GM19395 (cell line): ENCODE measurements around the gene CLSTN2.

ENCODE experiments used
- ATAC-seq: cut with Tn5 transposase; IDR thresholded peaks from one replicate; pipeline ENCODE4 v1.9.1; 2021; ENCODE audit warnings: mild to moderate bottlenecking, moderate library complexity; ENCODE audit not compliant: unreplicated experiment

The CLSTN2 gene

DNA sequence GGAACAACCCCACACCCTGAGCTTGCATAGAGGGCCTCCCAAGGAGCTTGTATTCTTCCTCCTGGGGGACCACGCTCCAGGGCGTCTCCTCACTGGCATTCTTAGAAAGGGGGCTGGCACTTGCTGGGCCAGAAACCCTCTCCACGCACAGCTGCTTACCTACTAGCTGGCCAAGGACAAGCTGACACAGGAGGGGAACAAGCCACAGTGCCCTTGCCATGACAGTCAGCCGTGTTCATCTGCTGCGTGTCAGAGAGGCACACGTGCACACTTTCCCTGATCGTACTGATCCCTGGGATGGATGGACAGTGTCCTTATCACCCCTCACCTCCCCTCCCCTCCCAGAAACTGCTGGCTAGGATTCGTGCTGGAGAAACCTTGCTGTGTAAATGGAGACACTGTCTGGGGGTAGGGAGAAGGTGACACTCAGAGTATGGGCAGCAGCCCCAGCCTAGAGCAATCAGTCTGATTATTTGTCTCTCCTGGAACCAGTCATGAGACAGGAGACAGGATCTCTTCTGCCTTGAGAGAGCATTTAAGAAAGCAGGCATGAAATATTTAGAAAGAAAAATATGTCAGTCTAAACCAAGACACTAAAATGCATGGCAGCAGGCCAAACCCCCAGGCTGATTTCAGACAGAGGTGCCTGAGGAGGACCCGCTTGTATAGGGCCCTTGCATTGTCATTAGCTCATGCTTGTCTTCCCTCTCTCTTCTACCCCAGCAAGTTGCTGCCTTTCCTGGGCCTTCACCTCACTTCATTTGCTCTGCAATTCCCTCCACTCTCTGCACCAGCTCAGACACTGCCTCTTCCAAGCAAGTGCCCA is 431.1 kb downstream of the CLSTN2 start:
- ATAC-seq: no peak

DNA sequence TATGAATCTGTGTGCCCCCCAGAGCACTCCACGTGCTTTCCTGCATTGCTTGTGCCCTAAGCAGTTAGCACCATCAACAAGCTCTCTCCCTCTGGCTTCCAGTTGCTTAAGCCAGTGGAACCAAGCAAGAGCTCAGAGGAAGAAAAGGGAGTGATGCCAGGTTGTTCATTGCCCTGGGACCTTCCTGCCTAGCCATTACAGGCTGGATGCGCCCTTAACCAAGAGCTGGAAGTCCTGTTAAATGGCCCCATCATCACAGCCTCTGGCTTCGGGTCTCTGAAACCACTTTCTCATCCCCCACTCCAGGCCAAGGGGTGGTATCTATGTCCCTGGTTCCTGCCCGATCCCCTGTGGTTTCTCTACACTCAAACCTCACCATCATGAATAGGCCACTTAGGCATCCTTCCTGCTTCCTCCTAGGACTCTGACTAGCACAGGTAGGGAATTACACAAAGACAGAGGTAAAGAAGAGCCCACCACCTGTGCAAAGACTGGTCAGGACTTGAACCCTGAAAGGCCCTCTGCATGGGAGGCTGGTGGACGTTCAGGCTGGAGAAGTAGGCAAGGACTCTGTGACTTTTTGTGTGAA is 433.3 kb downstream of the CLSTN2 start:
- no peak for ATAC-seq

DNA sequence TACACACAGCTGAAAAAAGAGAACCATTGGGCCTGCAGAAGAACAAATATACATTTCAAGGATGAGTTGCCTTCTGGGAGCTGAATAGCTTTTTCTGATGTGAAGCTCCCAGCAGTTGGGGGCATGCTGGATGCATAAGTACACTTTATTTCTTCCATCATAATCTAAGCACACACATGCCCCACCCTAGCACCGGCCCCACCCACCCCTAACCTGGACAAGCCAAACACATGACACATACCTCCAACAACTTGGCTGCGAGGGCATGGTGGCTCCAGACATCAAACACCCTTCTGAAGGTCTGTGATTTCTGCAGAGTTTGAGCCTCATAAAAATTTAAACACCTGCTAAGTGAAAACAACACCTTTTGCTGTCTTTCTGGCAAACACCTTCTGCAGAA is 435.7 kb downstream of the CLSTN2 start:
- ATAC-seq: no peak

DNA sequence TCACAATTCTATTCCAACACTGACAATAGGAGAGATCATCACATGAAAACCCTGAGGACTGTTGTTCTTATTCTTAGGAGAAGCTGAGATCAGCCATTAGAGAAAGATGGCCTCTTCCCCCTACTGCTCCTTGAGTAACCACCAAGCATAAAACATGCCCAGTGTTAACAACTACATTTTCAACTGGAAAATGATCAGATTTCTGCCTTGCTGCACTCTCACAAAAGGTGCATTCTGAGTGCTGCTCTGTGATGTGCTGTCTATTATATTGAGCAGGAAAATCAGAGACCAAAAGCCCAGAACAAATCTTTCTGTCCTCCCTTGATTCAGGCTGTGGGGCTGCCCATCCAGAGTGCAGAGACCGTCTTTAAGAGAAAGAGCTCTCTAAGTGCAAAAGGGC is 438.2 kb downstream of the CLSTN2 start:
- ATAC-seq: no peak

DNA sequence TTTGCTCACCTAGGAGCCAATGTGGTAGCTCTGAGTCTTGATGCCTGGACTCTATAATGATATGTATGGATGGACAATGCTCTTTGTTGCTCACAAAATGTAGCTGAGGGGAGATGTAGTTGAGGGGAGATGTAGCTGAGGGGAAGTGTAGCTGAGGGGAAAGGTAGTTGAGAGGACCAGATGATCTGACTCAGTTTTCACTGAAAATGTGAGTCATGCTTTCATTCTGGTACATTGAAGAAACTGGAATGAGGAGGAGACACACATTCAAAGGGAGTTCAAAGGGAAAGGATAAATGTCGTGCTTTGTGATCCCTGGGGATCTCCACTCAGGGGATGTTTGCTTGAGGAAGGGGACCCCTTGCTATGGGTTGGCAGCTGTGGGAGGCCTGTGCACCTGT is 440.0 kb downstream of the CLSTN2 start:
- no peak for ATAC-seq

DNA sequence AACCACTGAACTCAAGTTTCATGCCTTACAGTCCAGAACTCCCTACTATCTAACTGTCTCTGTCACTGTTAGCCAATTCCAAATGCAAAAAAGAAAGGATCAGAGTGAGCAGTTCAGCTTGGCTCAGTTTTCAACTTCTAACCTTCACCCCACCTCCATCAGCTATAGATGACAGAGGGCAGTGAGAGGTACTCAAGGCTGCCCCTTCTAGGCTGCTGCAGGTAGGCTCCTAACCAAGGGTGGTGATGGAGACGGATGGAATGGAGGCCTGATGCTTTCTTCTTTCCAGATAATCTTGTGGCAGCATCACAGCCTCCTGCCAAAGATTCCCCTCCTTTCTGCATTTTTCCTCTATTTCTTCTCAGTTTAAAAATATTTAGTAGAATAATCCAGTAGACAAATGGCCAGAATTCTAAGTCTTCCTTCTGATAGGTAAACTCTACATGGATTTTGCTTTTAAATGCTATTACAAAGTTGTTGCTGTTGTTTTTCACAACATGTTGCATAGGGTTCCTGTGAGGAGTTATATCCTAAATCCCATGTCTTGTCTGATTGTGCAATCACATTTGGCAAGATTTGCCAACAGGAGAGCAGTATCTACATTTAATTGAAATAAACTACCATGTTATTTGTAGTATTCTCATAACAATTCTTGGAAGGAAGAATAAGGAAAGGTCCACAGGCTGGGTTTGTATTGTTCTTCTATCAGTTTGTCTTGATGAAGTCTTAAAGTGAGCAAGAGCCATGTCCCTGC is 441.3 kb downstream of the CLSTN2 start:
- no peak for ATAC-seq

DNA sequence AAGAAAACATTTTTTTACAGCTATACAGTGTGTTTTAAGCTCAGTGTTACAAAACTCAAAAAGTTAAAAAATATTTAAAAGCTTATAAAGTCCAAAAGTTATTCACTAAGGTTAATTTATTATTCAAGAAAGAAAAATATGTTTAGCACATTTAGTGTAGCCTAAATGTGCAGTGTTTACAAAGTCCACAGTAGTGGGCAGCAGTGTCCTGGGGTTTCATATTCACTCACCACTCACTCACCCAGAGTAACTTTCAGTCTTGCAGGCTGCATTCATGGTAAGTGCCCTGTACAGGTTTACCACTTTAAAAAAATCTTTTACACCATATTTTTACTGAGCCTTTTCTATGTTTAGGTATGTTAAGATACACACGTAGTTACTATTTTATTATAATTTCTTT is 442.7 kb downstream of the CLSTN2 start:
- no peak for ATAC-seq

DNA sequence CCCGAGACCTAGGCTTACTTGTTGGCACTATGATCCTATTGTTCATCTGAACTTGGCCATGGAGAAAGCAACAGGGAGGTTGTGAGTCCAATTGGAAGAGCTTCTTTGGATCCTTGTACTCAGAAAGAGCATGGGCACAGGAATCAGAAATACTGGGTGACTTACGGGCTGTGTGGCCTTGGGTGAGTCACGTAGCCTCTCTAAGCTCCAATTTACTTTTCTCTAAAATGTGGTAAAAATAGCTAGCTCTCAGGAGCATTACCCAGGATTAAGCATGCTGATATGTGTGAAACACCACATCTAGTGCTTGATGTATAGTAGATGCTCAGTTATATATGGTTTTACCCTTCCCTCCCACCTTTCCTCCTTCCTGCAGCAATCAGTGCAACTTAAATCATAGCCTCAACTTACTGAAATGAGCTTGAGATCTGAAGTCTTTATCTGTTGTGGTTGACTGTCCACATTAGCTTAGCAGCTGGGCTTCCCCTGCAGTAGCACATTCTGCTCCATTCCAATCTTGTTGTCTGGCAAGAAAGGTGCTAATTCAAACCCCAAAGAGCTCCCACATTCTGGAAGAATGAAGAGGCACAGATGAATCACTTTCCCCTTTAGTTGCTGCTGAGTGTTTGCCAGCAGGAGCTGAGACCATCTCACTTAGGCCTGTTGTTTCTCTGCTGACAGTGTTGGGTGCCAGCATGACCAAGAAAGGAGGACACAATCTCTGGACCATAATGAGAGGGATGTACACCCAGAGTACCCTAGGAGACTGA is 443.8 kb downstream of the CLSTN2 start:
- ATAC-seq: no peak

DNA sequence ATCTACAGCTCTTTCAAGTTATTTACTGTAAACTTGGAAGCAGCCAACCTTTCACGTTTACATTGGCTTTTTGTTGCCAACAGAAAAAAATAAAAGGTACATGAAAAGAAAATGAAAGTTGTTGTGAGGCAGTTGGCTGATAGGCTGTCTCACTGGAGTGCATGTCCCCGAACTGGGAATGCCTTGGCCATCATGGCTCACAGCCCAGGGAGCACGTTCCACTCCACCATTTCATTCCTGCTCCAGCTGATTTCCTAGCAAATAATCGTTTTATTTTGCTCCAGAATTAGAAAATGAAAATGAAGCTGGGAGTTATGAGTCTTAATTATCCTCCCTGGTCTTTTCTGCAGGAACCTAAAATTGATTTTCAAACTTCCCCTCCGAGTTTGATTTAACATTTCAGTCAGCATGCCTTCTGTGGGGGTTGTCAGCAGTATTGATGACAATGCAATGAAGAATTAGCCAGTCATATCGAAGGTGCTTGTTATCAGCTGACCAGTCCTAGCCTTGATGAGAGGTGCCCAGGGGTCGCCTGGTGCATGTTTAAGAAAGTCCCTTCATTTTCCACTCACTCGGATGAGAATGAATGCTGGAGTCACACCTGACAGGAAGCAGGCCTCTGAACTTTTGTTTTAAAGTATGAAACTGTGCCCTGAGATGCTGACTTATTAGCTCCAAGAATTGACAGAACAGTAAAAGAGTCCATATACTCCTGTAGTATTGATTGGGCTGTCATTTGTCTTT is 449.2 kb downstream of the CLSTN2 start:
- no peak for ATAC-seq

DNA sequence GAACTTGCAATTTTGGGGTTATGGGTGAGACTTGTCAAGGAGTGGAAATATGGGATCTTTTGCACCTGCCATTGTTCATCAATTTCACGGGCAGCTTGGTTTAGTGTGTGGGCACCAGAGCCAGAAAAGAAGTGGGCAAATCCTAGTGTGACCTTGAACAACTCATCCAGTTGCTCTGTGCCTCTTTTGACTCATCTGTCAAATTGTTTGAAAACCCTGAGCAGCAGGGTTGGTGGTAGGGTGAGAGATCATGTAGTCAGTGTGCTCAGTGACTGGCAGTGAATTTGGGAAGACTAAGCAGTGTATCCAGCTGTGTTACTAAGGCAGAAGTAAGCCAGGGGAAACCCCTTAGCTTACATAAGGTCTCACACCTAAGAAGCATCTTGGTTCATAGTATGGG is 449.9 kb downstream of the CLSTN2 start:
- no peak for ATAC-seq

DNA sequence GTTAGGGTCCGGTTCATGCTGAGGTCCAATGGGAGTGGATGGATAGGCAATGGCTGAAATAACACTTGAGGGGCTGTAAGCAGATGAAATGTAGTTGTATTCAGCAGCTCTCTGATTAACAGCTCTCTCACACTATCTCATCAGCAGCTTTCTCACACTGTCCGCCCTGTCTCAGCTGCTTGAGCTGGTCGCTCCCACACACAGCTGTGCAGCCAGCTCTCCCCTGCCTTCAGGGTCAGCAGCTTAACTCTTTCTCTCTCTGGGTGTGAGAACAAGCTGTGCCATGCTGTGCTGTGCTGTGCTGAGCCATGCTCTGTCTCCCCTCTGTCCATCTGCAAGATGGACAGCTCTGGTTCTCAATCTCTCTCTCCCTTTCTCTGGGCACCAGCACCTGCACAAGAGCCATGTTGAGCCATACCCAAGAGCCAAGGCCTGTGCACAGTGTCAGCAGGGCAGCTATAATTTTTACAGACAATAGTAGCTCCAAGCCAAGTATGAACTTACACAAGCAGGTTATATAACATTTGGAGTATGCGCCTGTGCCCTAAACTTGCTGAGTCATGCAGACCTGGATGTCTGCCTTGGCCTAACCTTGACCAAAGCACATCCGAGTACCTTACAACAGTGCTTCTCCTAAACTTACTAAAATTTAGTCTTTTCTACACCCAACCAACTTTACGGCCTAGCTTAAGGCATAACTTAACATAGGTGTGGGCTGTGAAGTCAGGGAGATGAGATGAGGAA is 451.5 kb downstream of the CLSTN2 start:
- ATAC-seq: no peak

DNA sequence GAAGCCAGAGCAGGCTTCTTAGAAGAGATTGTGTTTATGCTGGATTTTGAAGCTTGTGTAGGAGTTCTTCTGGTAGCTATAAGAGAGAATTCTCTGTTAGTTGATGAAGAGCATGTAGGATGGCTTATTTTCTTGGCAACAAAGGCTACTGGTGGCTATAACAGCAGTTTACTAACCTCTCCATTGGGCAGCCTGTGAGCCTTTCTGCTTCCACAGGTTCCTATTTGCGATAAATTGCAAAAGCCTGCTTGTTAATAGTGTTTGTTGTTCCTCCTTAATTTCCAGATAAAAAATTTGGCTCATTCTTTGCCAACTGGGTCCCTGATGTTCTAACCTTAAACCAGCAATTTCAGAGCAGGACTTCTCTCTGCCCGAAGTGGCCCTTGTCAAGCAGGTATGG is 452.3 kb downstream of the CLSTN2 start:
- ATAC-seq: no peak

DNA sequence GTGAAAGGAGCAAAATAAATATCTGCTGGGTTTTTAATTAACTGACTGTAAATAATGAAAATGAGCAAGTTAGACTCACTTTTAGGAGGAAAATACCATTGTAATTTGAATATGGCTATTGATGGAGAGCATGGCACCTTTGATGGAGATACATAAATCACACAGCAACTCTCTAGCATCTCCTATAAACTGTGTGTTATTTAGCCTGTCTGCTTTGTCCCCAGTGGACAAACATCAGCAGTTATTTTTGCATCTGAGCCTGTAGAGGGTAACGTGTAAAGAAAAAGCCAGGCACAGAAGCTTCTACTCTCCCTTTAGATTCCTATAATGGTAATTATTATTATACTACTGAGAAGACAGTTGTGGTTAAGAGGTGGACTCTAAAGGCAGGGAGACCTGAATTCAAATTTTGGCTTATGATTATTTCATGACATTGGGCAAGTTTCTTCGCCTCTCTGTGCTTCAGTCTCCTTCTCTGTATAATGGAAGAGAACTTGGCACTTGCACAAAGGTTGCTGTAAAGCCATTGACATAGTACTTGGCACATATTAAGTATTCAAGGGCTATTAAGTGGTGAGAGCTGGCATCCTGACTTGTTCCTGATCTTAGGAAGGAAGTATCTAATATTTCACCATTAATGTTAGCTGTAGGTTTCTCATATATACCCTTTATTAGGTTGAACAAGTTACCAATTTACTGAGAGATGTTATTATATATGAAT is 453.4 kb downstream of the CLSTN2 start:
- no peak for ATAC-seq

DNA sequence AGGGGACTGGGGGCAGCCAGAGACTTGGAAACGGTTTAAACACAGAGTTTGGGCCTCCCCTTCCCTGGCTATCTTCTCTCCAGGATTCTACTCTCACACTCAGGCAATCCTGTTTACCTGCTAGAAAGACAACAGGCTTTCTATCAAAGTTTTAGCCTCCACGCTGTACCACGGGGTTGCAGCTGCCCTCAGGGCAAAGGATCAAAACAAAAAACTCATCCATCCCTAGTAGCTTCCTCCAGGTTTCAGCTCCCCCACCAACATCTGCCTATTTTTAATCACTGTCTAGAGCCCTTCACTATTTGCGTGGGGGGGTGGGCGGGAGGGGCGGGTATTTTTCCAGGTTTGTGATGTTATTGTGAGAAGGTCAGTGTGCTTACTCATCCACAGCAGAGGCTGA is 456.1 kb downstream of the CLSTN2 start:
- ATAC-seq: no peak

DNA sequence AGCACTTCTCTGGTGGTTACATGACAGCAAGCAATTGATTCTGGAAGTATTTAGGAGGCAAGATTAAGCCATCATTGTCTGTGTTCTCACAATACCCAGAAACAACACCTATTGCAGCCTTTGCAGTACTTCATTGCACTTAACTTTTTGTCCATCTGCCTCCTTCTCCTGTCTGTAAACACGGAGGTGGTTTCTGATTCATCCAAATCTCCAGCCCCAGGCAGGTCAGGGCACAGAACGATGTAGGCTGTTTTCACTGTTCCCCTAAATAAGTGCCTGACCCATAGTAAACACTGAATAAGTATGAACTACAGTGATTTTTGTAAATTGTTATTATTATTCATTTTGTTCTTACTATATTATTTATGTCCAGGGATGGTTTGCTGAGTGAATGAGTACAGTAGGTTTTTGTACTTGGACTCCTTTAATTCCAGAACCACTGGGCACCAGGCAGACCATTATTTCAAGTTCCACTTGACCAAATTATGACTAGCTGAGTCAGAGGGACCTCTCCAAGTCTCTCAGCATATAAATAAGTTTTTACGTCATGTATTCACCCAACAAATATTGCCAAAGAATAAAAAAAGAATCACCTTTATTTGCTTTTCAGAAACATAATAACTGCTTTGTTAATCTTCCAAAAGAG is 459.6 kb downstream of the CLSTN2 start:
- no peak for ATAC-seq

DNA sequence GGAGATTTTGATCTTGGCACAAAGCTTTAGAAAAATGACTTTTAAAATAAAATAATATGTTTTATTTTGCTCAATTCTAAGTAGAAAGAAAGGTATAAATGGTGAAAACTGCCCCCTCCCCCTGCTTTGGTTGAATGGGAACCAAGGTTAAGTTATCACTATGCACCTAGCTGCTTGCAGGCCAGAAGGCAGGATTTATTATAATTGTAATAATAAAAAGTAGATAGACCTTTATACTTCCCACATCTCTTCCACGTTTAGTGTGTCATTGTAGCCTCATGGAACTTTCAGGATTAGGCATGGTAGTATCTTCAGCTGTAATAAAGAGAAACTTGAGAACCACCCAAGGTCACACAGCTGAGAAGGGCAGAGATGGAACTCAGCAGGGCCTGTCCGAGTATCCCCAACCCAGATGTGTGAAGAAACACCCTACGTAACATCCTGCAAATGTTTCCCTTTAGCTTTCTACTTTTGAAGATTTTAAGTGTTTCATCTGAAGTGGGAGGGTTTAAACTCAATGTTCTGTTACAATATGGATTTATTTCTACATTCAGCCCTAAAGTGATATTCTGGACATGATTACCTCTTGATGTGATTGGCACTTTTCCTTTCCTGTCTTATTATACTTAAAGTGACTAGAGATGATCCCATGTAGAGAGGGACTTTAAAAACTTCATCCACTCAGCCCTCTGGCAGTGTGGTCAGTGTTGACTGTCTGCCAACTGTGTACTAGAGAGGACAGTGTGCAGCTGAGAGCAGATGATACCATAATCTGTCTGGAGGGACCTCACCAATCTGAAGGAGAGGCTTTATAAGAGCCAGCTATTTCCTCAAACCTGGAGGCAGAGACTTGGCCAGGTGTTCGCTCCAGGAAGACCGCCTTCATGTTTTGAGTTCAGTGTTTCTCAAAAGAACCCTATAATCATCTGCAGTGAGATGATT is 460.4 kb downstream of the CLSTN2 start:
- ATAC-seq: no peak

DNA sequence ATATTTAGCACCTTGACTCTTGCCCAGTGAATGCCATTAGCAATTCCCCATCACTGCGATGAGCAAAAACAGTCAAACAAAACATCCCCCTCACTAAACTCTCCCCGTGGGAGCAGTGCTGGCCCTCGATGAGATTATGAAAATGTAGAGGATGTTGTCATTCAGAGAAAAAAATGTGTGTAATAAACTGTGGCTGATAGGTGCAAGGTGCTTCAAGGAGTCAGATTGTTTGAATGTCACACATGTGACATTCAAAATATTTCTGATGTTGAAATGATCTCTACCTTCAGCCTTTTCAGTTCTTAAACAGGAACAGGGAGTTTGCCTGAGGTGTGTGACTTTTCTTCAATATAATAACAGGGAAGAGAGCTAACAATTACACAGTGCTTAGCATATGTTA is 461.1 kb downstream of the CLSTN2 start:
- no peak for ATAC-seq

DNA sequence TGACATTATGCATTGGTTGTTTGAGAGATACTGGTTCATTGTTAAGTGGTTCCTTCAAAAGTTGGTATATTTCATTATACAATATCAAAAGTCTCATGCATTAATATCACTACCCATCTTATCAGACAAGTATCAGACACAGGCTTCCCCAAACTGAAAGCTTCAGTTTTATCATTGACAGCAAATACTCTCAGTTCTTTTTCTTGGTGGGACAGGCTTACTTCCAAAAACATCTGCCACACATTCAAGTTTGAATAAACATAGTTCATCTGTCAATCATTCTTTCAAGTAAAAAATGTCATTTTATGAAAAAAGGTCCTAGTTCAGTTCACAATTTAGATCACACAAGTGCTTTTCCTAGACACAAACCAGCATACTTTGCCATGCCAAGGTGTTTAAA is 462.9 kb downstream of the CLSTN2 start:
- no peak for ATAC-seq
